CD14-positive monocyte (primary cell): ENCODE data around the gene METTL24. TPM values are rescaled to one million over a fixed set of nuclear protein-coding genes. Genes with fewer than 3 reads are reported as not detected.
"Not testable (repeated sequence)": the region's sequence is repeated elsewhere in the genome, so short reads cannot be mapped to it uniquely, and the experiment has no call there.

ENCODE experiments used
- DNase-seq, 3 donors: peaks; one replicate each; pipeline ENCODE4 v3.0.0-alpha.2; 2011 to 2022
- H2AFZ ChIP-seq: 2 replicates; pipeline ENCODE4 v1.6.0; 2012; ENCODE audit warnings: mild to moderate bottlenecking, low read depth, low read length, inconsistent platforms; ENCODE audit not compliant: insufficient read depth, poor library complexity, severe bottlenecking
- H3K27ac ChIP-seq, 2 donors: 1 replicate in 1 of 2; 2 replicates in 1 of 2; pipeline ENCODE4 v1.5.1; 2012 to 2013; ENCODE audit warnings: low read length in 2 of 2, control low read depth in 1 of 2, inconsistent platforms in 1 of 2, low read depth in 1 of 2, mild to moderate bottlenecking in 1 of 2
- H3K27me3 ChIP-seq, 2 donors: one replicate each; pipeline versions ENCODE4 v1.6.0 to v1.6.1; 2011 to 2013; ENCODE audit warnings: low read length in 2 of 2; ENCODE audit not compliant: control insufficient read depth in 2 of 2, insufficient read depth in 2 of 2
- H3K36me3 ChIP-seq, 2 donors: replicated peaks in 1 of 2; 1 replicate in 1 of 2; 2 replicates in 1 of 2; pipeline versions ENCODE4 v1.5.1 to v1.6.1; 2012 to 2013; ENCODE audit warnings: low read length in 2 of 2, control low read depth in 1 of 2, inconsistent platforms in 1 of 2, mild to moderate bottlenecking in 1 of 2; ENCODE audit not compliant: insufficient read depth in 2 of 2, control insufficient read depth in 1 of 2
- H3K4me1 ChIP-seq, 2 donors: 1 replicate in 1 of 2; 2 replicates in 1 of 2; pipeline versions ENCODE4 v1.5.1 to v1.6.1; 2012 to 2013; ENCODE audit warnings: low read length in 2 of 2, control low read depth in 1 of 2, inconsistent platforms in 1 of 2, mild to moderate bottlenecking in 1 of 2, moderate library complexity in 1 of 2; ENCODE audit not compliant: insufficient read depth in 2 of 2, control insufficient read depth in 1 of 2
- H3K4me2 ChIP-seq: replicated peaks from 2 replicates; pipeline ENCODE3; 2012; ENCODE audit warnings: low read length, moderate library complexity, mild to moderate bottlenecking; ENCODE audit not compliant: poor library complexity, severe bottlenecking; ENCODE audit errors: extremely low read depth
- H3K4me3 ChIP-seq, 3 experiments: fragments of 200-600 bp in 1 of 3; sonication (generic) in 1 of 3; replicated peaks in 1 of 3; 1 replicate in 2 of 3; 2 replicates in 1 of 3; pipeline ENCODE4 v1.5.1; 2011 to 2013; ENCODE audit warnings: low read length in 3 of 3, mild to moderate bottlenecking in 3 of 3, control low read depth in 2 of 3, low read depth in 2 of 3, inconsistent platforms in 1 of 3, moderate library complexity in 1 of 3
- H3K79me2 ChIP-seq: 2 replicates; pipeline ENCODE4 v1.6.0; 2012; ENCODE audit warnings: mild to moderate bottlenecking, control low read depth, inconsistent platforms, low read length, moderate library complexity; ENCODE audit not compliant: insufficient read depth
- H3K9ac ChIP-seq: 2 replicates; pipeline ENCODE4 v1.6.0; 2017; ENCODE audit warnings: low read length, mild to moderate bottlenecking; ENCODE audit not compliant: insufficient read depth, poor library complexity, severe bottlenecking
- H3K9me3 ChIP-seq, 2 donors: replicated peaks in 1 of 2; 1 replicate in 1 of 2; 2 replicates in 1 of 2; pipeline versions ENCODE4 v1.5.1 to v1.6.1; 2012 to 2013; ENCODE audit warnings: low read length in 2 of 2, control low read depth in 1 of 2; ENCODE audit not compliant: control insufficient read depth in 1 of 2, insufficient read depth in 1 of 2
- H4K20me1 ChIP-seq: 2 replicates; pipeline ENCODE4 v1.6.0; 2012; ENCODE audit warnings: mild to moderate bottlenecking, low read length, control low read depth, moderate library complexity; ENCODE audit not compliant: insufficient read depth
- H3K27ac Mint-ChIP-seq, 7 donors: one replicate each; pipeline ENCODE4 v1.8.0; 2020; ENCODE audit warnings: mild to moderate bottlenecking in 7 of 7, mixed read lengths in 7 of 7, moderate library complexity in 6 of 7, inconsistent platforms in 2 of 7
- H3K27me3 Mint-ChIP-seq, 3 donors: one replicate each; pipeline ENCODE4 v1.8.0; 2021 to 2022; ENCODE audit warnings: low read depth in 3 of 3, mild to moderate bottlenecking in 3 of 3, mixed read lengths in 3 of 3, moderate library complexity in 3 of 3, inconsistent platforms in 1 of 3
- H3K36me3 Mint-ChIP-seq, 2 donors: one replicate each; pipeline ENCODE4 v1.8.0; 2020; ENCODE audit warnings: mixed read lengths in 2 of 2, inconsistent platforms in 1 of 2, mild to moderate bottlenecking in 1 of 2
- H3K4me1 Mint-ChIP-seq: one replicate; pipeline ENCODE4 v1.8.0; 2020; ENCODE audit warnings: mild to moderate bottlenecking, mixed read lengths
- H3K4me3 Mint-ChIP-seq, 2 donors: one replicate each; pipeline ENCODE4 v1.8.0; 2020; ENCODE audit warnings: mild to moderate bottlenecking in 2 of 2, mixed read lengths in 2 of 2, moderate library complexity in 1 of 2
- H3K9me3 Mint-ChIP-seq, 7 donors: one replicate each; pipeline ENCODE4 v1.8.0; 2020 to 2022; ENCODE audit warnings: mixed read lengths in 7 of 7, mild to moderate bottlenecking in 6 of 7, moderate library complexity in 6 of 7, inconsistent platforms in 2 of 7
- CTCF ChIP-seq: fragments of 200-600 bp; IDR thresholded peaks from one replicate; pipeline ENCODE4 v1.8.0; 2022; ENCODE audit warnings: antibody characterized with exemption, mild to moderate bottlenecking
- WGBS: methylation state at CpG from one replicate; pipeline ENCODE4 v1.1.5; 2013; ENCODE audit warnings: missing lambda C conversion rate; ENCODE audit not compliant: insufficient coverage; 5-methylcytosine and 5-hydroxymethylcytosine counted together
- intact Hi-C, 2 donors: fragments of 100-400 bp; cut with micrococcal nuclease; formaldehyde crosslinking; loops; one replicate each; pipeline versions ENCODE4 v1.15.0 to v1.15.1; 2023
- polyA plus RNA-seq, 3 donors: library from polyadenylated mRNA; depleted of rRNA in 1 of 3; unstranded in 2 of 3; stranded (reverse) in 1 of 3; fragments of 300-500 nt in 2 of 3; fragments of >200 nt in 1 of 3; fragmentation: Illumina TruSeq in 2 of 3; gene quantifications; 1 replicate in 2 of 3; 2 replicates in 1 of 3; pipeline ENCODE4 v1.2.3, GENCODE V29; 2012 to 2021

The METTL24 gene
- polyA plus RNA-seq, 3 donors = not detected

- Mint-ChIP-seq H3K4me3 (no peak overlapping the region), H3K36me3 (peaks cover 23 to 28% of the 10 kb centered on the region in 2 donors), H3K4me1 (no peaks in the 10 kb centered on the region), H3K27ac (no peak overlapping the region), H3K9me3 (peaks cover 0 to 2% (median 2%) of the 10 kb centered on the region in 7 donors), H3K27me3 (no peaks in the 10 kb centered on the region)
- H3K79me2 ChIP-seq = no peaks in the 10 kb centered on the region
- no peak overlapping the region for H3K4me2 ChIP-seq
- WGBS = no CpG with 5 or more reads among the region's 1 CpG
- intact Hi-C loops = no loop called here
- no peaks in the 10 kb centered on the region for H3K9me3 ChIP-seq
- no peak overlapping the region for H3K4me3 ChIP-seq
- H2AFZ ChIP-seq = no peak overlapping the region
- no peaks in the 10 kb centered on the region for H3K27me3 ChIP-seq
- H3K9ac ChIP-seq = no peak overlapping the region
- no peaks in the 10 kb centered on the region for H3K4me1 ChIP-seq
- peaks cover 4 to 19% of the 10 kb centered on the region in 2 donors for H3K36me3 ChIP-seq
- DNase-seq = no peak
- no peak for TF ChIP-seq CTCF
- no peaks in the 10 kb centered on the region for H4K20me1 ChIP-seq
- H3K27ac ChIP-seq = no peak overlapping the region
Measured at GRCh38 chr6:110239526-110240274, 118.4 kb downstream of the METTL24 start.

- H3K9me3 ChIP-seq, intact Hi-C loops, H3K79me2 ChIP-seq, H4K20me1 ChIP-seq, H3K27ac ChIP-seq, H3K27me3 ChIP-seq, H3K4me3 Mint-ChIP-seq, H3K9ac ChIP-seq, DNase-seq, H3K9me3 Mint-ChIP-seq, H3K27me3 Mint-ChIP-seq, H3K27ac Mint-ChIP-seq, H3K4me2 ChIP-seq, H3K4me3 ChIP-seq, H3K4me1 ChIP-seq, H2AFZ ChIP-seq, H3K4me1 Mint-ChIP-seq: not testable (repeated sequence)
- peaks cover 32 to 34% of the 10 kb centered on the region in 2 donors for H3K36me3 Mint-ChIP-seq
- WGBS = no CpG with 5 or more reads among the region's 1 CpG
- peaks cover 8 to 26% of the 10 kb centered on the region in 2 donors for H3K36me3 ChIP-seq
Measured at GRCh38 chr6:110236007-110236406, 122.1 kb downstream of the METTL24 start.
